H1 (cell line): Measurements from ENCODE around the gene ADARB2. TPM values are rescaled to one million over a fixed set of nuclear protein-coding genes. Genes with fewer than 3 reads are reported as not detected.

Source experiments
- CTCF ChIA-PET: fragments of 300-600 bp; sonication (Branson Sonifier 250); formaldehyde crosslinking; loops from one replicate; lab custom pipeline; 2021; ENCODE audit not compliant: partially characterized antibody; lab: Charles Lee
- POLR2A ChIA-PET: fragments of 300-600 bp; sonication (Branson Sonifier 250); formaldehyde crosslinking; loops from one replicate; lab custom pipeline; 2021; ENCODE audit warnings: inconsistent platforms; ENCODE audit not compliant: partially characterized antibody; lab: Charles Lee
- DNase-seq, 2 experiments: peaks; one replicate each; pipeline versions ENCODE4 v3.0.0 to v3.0.0-alpha.2; 2010 to 2022; ENCODE audit warnings: low spot score in 2 of 2, low read depth in 1 of 2, mixed read lengths in 1 of 2
- FAIRE-seq: peaks from 2 replicates; lab custom pipeline; 2011; peaks lifted over from hg19 to GRCh38; lab: Jason Lieb, UNC
- H2AFZ ChIP-seq: 2 replicates; pipeline ENCODE4 v1.8.1; 2012; ENCODE audit warnings: low read length, inconsistent platforms
- H2AK5ac ChIP-seq: 2 replicates; pipeline ENCODE4 v1.6.1; 2013; ENCODE audit warnings: low read depth, low read length
- H2BK120ac ChIP-seq: replicated peaks from 2 replicates; pipeline ENCODE3; 2013; ENCODE audit warnings: low read depth, low read length, inconsistent platforms
- H2BK12ac ChIP-seq: 2 replicates; pipeline ENCODE4 v1.6.1; 2013; ENCODE audit warnings: low read depth, low read length
- H2BK15ac ChIP-seq: 2 replicates; pipeline ENCODE4 v1.6.1; 2013; ENCODE audit warnings: low read length
- H2BK20ac ChIP-seq: 2 replicates; pipeline ENCODE4 v1.6.1; 2013; ENCODE audit warnings: low read length
- H2BK5ac ChIP-seq: 2 replicates; pipeline ENCODE4 v1.6.1; 2013; ENCODE audit warnings: low read depth, low read length
- H3K14ac ChIP-seq: 2 replicates; pipeline ENCODE4 v1.6.1; 2013; ENCODE audit warnings: inconsistent platforms; ENCODE audit not compliant: insufficient read length
- H3K18ac ChIP-seq: 2 replicates; pipeline ENCODE4 v1.6.1; 2013; ENCODE audit warnings: low read length; ENCODE audit errors: extremely low read depth
- H3K23ac ChIP-seq: 2 replicates; pipeline ENCODE4 v1.6.1; 2013; ENCODE audit warnings: inconsistent platforms; ENCODE audit not compliant: insufficient read length
- H3K23me2 ChIP-seq: 2 replicates; pipeline ENCODE4 v1.6.1; 2013; ENCODE audit warnings: low read depth, low read length
- H3K27ac ChIP-seq: 2 replicates; pipeline ENCODE4 v1.6.1; 2011; ENCODE audit warnings: low read depth, low read length, inconsistent platforms
- H3K27me3 ChIP-seq, 4 experiments: replicated peaks in 1 of 4; 1 replicate in 1 of 4; 2 replicates in 3 of 4; pipeline versions ENCODE4 v1.6.1 to v1.8.1; 2011 to 2013; ENCODE audit warnings: low read length in 3 of 4, mild to moderate bottlenecking in 3 of 4, inconsistent platforms in 2 of 4, mixed read lengths in 2 of 4, moderate library complexity in 1 of 4; ENCODE audit not compliant: control insufficient read depth in 3 of 4, insufficient read depth in 3 of 4; ENCODE audit errors: extremely low read depth in 1 of 4
- H3K36me3 ChIP-seq, 4 experiments: 2 replicates each; pipeline versions ENCODE4 v1.6.1 to v1.8.1; 2011 to 2013; ENCODE audit warnings: mild to moderate bottlenecking in 4 of 4, low read length in 3 of 4, moderate library complexity in 2 of 4, control low read depth in 1 of 4, inconsistent platforms in 1 of 4; ENCODE audit not compliant: insufficient read depth in 4 of 4, control insufficient read depth in 2 of 4
- H3K4ac ChIP-seq: replicated peaks from 2 replicates; pipeline ENCODE3; 2013; ENCODE audit warnings: low read length, low read depth, mixed read lengths, inconsistent platforms; ENCODE audit not compliant: insufficient read length
- H3K4me1 ChIP-seq, 4 experiments: replicated peaks in 1 of 4; 1 replicate in 1 of 4; 2 replicates in 3 of 4; pipeline versions ENCODE4 v1.6.1 to v1.8.1; 2011 to 2013; ENCODE audit warnings: low read length in 3 of 4, inconsistent platforms in 2 of 4, mixed read lengths in 1 of 4; ENCODE audit not compliant: insufficient read depth in 4 of 4, control insufficient read depth in 3 of 4
- H3K4me2 ChIP-seq, 2 experiments: 2 replicates each; pipeline versions ENCODE4 v1.6.1 to v1.8.1; 2011 to 2013; ENCODE audit warnings: low read depth in 2 of 2, low read length in 2 of 2, control low read depth in 1 of 2, inconsistent platforms in 1 of 2, mild to moderate bottlenecking in 1 of 2; ENCODE audit not compliant: insufficient read depth in 1 of 2
- H3K4me3 ChIP-seq, 4 experiments: fragments of 200-600, 300-600 bp in 1 of 4; sonication (generic), shearing (Covaris generic), sonication (Bioruptor Twin) in 1 of 4; 2 replicates each; pipeline versions ENCODE4 v1.5.1 to v1.8.1; 2011 to 2016; ENCODE audit warnings: low read length in 4 of 4, low read depth in 3 of 4, control low read depth in 2 of 4, inconsistent platforms in 2 of 4, mild to moderate bottlenecking in 2 of 4, mixed read lengths in 1 of 4, moderate library complexity in 1 of 4; ENCODE audit not compliant: insufficient read depth in 2 of 4; ENCODE audit errors: extremely low read depth in 1 of 4
- H3K56ac ChIP-seq: replicated peaks from 2 replicates; pipeline ENCODE3; 2013; ENCODE audit warnings: low read depth, mild to moderate bottlenecking, mixed read lengths, low read length, inconsistent platforms; ENCODE audit not compliant: insufficient read length
- H3K79me1 ChIP-seq: 2 replicates; pipeline ENCODE4 v1.6.1; 2013; ENCODE audit warnings: low read depth, low read length, control low read depth
- H3K79me2 ChIP-seq, 2 experiments: 2 replicates each; pipeline versions ENCODE4 v1.6.1 to v1.8.1; 2012 to 2013; ENCODE audit warnings: low read length in 2 of 2, mild to moderate bottlenecking in 2 of 2, inconsistent platforms in 1 of 2; ENCODE audit not compliant: insufficient read depth in 2 of 2, control insufficient read depth in 1 of 2
- H3K9ac ChIP-seq, 4 experiments: replicated peaks in 1 of 4; 1 replicate in 1 of 4; 2 replicates in 3 of 4; pipeline versions ENCODE4 v1.6.1 to v1.8.1; 2011 to 2013; ENCODE audit warnings: low read depth in 3 of 4, low read length in 3 of 4, control low read depth in 2 of 4, mild to moderate bottlenecking in 2 of 4, moderate library complexity in 2 of 4, inconsistent platforms in 1 of 4; ENCODE audit errors: extremely low read depth in 1 of 4
- H3K9me3 ChIP-seq, 2 experiments: 2 replicates each; pipeline versions ENCODE4 v1.6.1 to v1.8.1; 2012 to 2013; ENCODE audit warnings: mild to moderate bottlenecking in 2 of 2, moderate library complexity in 2 of 2, control low read depth in 1 of 2, inconsistent platforms in 1 of 2, low read depth in 1 of 2, low read length in 1 of 2, mixed read lengths in 1 of 2; ENCODE audit not compliant: insufficient read depth in 2 of 2
- H4K20me1 ChIP-seq, 2 experiments: replicated peaks in 1 of 2; 2 replicates each; pipeline versions ENCODE3 to v1.8.1; 2011 to 2013; ENCODE audit warnings: inconsistent platforms in 2 of 2, low read length in 2 of 2, mild to moderate bottlenecking in 1 of 2; ENCODE audit not compliant: insufficient read depth in 2 of 2, control insufficient read depth in 1 of 2
- H4K5ac ChIP-seq: 2 replicates; pipeline ENCODE4 v1.6.1; 2013; ENCODE audit warnings: low read length, low read depth, mixed read lengths, inconsistent platforms; ENCODE audit not compliant: insufficient read length
- H4K8ac ChIP-seq: 2 replicates; pipeline ENCODE4 v1.8.0; 2013; ENCODE audit warnings: mild to moderate bottlenecking, moderate library complexity, low read length, inconsistent platforms; ENCODE audit not compliant: insufficient read depth; ENCODE audit errors: extremely low read depth
- H4K91ac ChIP-seq: replicated peaks from 2 replicates; pipeline ENCODE3; 2013; ENCODE audit warnings: low read length, mixed read lengths, inconsistent platforms; ENCODE audit not compliant: insufficient read length
- TAF1 ChIP-seq: IDR thresholded peaks from 2 replicates; pipeline ENCODE4 v1.6.1; 2011; ENCODE audit warnings: mild to moderate bottlenecking, low read depth, low read length
- TBP ChIP-seq: IDR thresholded peaks from 2 replicates; pipeline ENCODE4 v1.6.1; 2011; ENCODE audit warnings: low read depth, low read length, improper control_type of control experiment
- YY1 ChIP-seq: IDR thresholded peaks from 2 replicates; pipeline ENCODE4 v1.6.1; 2011; ENCODE audit warnings: low read depth, mild to moderate bottlenecking, low read length
- WGBS, 2 experiments: shearing (Covaris generic) in 1 of 2; methylation state at CpG; one replicate each; pipeline versions ENCODE4 v1.1.6 to v1.1.7; 2013 to 2015; ENCODE audit warnings: low lambda C conversion rate in 2 of 2, mixed read lengths in 2 of 2, inconsistent platforms in 1 of 2, low coverage in 1 of 2, missing lambda C conversion rate in 1 of 2; ENCODE audit not compliant: insufficient replicate concordance in 2 of 2, insufficient coverage in 1 of 2, insufficient read length in 1 of 2; ENCODE audit errors: extremely low coverage in 1 of 2, missing lambda C conversion rate in 1 of 2; 5-methylcytosine and 5-hydroxymethylcytosine counted together
- polyA plus RNA-seq, 7 experiments: library from polyadenylated mRNA; depleted of rRNA in 3 of 7; stranded (reverse) in 5 of 7; unstranded in 2 of 7; fragments of >200 nt in 5 of 7; fragments of 200-250 nt in 2 of 7; gene quantifications; 1 replicate in 5 of 7; 2 replicates in 1 of 7; 4 replicates in 1 of 7; pipeline versions ENCODE4 v1.2.1 to v1.2.3, GENCODE V29; 2011 to 2013; ENCODE audit warnings: missing spikeins in 2 of 7, mixed read lengths in 2 of 7
- total RNA-seq: library from RNA; stranded (reverse); fragmentation: NEBNext Ultra II Directional; extraction: Animal tissue kit (Norgen Biotek cat#: 25700); gene quantifications from 2 replicates; pipeline ENCODE4 v1.2.1, GENCODE V29; 2021

Gene ADARB2
- total and polyA plus RNA-seq, 2 of the 8 experiments (the other 6 are each of a cell fraction or from before 2014, with no cell fraction given) = 2.2 to 2.8 TPM

- H3K9ac ChIP-seq = no peak overlapping the region
- H3K27me3 ChIP-seq = no peaks in the 10 kb centered on the region
- no peak overlapping the region for H2BK120ac ChIP-seq
- H2BK20ac ChIP-seq = no peak overlapping the region
- H3K4me2 ChIP-seq = no peak overlapping the region
- H4K5ac ChIP-seq = no peak overlapping the region
- peaks cover 3% of the 10 kb centered on the region; the same call in 1 of the 2 replicates for H3K23me2 ChIP-seq
- H4K91ac ChIP-seq = no peak overlapping the region
- no peak overlapping the region for H2BK15ac ChIP-seq
- DNase-seq (no peak), FAIRE-seq (no peak)
- no peak overlapping the region for H2BK5ac ChIP-seq
- H3K4me1 ChIP-seq = peaks cover 0 to 6% (median 2%) of the 10 kb centered on the region in 4 experiments; a peak in 3 of 7 replicates
- no peak overlapping the region for H3K56ac ChIP-seq
- no peaks in the 10 kb centered on the region for H3K9me3 ChIP-seq
- H3K4me3 ChIP-seq = no peak overlapping the region
- no peaks in the 10 kb centered on the region for H3K36me3 ChIP-seq
- no peak overlapping the region for H3K14ac ChIP-seq
- CTCF ChIA-PET = interaction anchor here (0.7 to 1.2 kb wide), 3 partner anchors 14 to 65 kb away, joined by 3 read pairs; no protein-coding TSS in a partner anchor
- H2BK12ac ChIP-seq = no peak overlapping the region
- POLR2A ChIA-PET = interaction anchor here (1.0 kb wide), 1 partner anchor 13 kb away, joined by 3 read pairs; no protein-coding TSS in a partner anchor
- no peak overlapping the region for H3K27ac ChIP-seq
- no peaks in the 10 kb centered on the region for H4K20me1 ChIP-seq
- 88% methylated on average over 6 of the region's 6 CpGs; no CpG with 5 or more reads in 1 of the 2 experiments for WGBS, 2 experiments
- H3K4ac ChIP-seq = no peak overlapping the region
- H3K18ac ChIP-seq = no peak overlapping the region
- no peak overlapping the region for H2AK5ac ChIP-seq
- H4K8ac ChIP-seq = no peak overlapping the region
- H3K79me2 ChIP-seq = no peaks in the 10 kb centered on the region
- no peak overlapping the region for H3K23ac ChIP-seq
- H2AFZ ChIP-seq = no peak overlapping the region
- no peaks in the 10 kb centered on the region for H3K79me1 ChIP-seq
- TF ChIP-seq YY1 = no peak
- TF ChIP-seq TBP = no peak
- TF ChIP-seq TAF1 = no peak
These were observed 397.9 kb downstream of the ADARB2 start for GRCh38 chr10:1339396-1339795.
